Fibroblast of lung (primary cell): Measurements from ENCODE around the gene FBLN2. TPM values are rescaled to one million over a fixed set of nuclear protein-coding genes. Genes with fewer than 3 reads are reported as not detected.
A peak's percentile ranks its signal among the peaks of the same experiment; 100 is the strongest.

Experiments used
- DNase-seq, 2 donors: peaks; one replicate each; pipeline versions ENCODE4 v3.0.0 to v3.0.0-alpha.2; 2010; ENCODE audit warnings: low read depth in 2 of 2
- H2AFZ ChIP-seq: 2 replicates; pipeline ENCODE4 v1.5.1; 2012; ENCODE audit warnings: low read length, control low read depth, inconsistent platforms
- H3K27ac ChIP-seq: 2 replicates; pipeline ENCODE4 v1.5.1; 2011; ENCODE audit warnings: low read length, control low read depth; ENCODE audit not compliant: insufficient read depth
- H3K27me3 ChIP-seq: 2 replicates; pipeline ENCODE4 v1.5.1; 2011; ENCODE audit warnings: mild to moderate bottlenecking, low read length; ENCODE audit not compliant: control insufficient read depth, insufficient read depth
- H3K36me3 ChIP-seq: 2 replicates; pipeline ENCODE4 v1.5.1; 2011; ENCODE audit warnings: low read length; ENCODE audit not compliant: control insufficient read depth, insufficient read depth
- H3K4me1 ChIP-seq: 2 replicates; pipeline ENCODE4 v1.5.1; 2011; ENCODE audit warnings: low read length; ENCODE audit not compliant: control insufficient read depth, insufficient read depth; ENCODE audit errors: extremely low read depth
- H3K4me2 ChIP-seq: 2 replicates; pipeline ENCODE4 v1.5.1; 2011; ENCODE audit warnings: low read length, control low read depth; ENCODE audit not compliant: insufficient read depth; ENCODE audit errors: extremely low read depth
- H3K4me3 ChIP-seq, 4 experiments: fragments of 200-600 bp in 1 of 4; sonication (generic) in 1 of 4; replicated peaks in 1 of 4; 2 replicates each; pipeline ENCODE4 v1.5.1; 2011 to 2016; ENCODE audit warnings: low read length in 4 of 4, low read depth in 3 of 4, mild to moderate bottlenecking in 3 of 4, control low read depth in 2 of 4, inconsistent platforms in 1 of 4, mixed read lengths in 1 of 4; ENCODE audit not compliant: insufficient read depth in 1 of 4; ENCODE audit errors: control extremely low read depth in 1 of 4
- H3K79me2 ChIP-seq: 2 replicates; pipeline ENCODE4 v1.5.1; 2012; ENCODE audit warnings: mild to moderate bottlenecking, low read length, inconsistent platforms; ENCODE audit not compliant: control insufficient read depth, insufficient read depth
- H3K9ac ChIP-seq: 2 replicates; pipeline ENCODE4 v1.5.1; 2011; ENCODE audit warnings: mild to moderate bottlenecking, low read length, control low read depth; ENCODE audit not compliant: insufficient read depth
- H3K9me3 ChIP-seq: 2 replicates; pipeline ENCODE4 v1.5.1; 2012; ENCODE audit warnings: low read depth, low read length; ENCODE audit not compliant: control insufficient read depth, insufficient read depth
- H4K20me1 ChIP-seq: 2 replicates; pipeline ENCODE4 v1.5.1; 2011; ENCODE audit warnings: low read length; ENCODE audit not compliant: control insufficient read depth, insufficient read depth; ENCODE audit errors: extremely low read depth
- CTCF ChIP-seq, 2 donors: IDR thresholded peaks in 1 of 2; conservative IDR thresholded peaks in 1 of 2; 1 replicate in 1 of 2; 2 replicates in 1 of 2; pipeline ENCODE4 v1.5.1; 2011 to 2012; ENCODE audit warnings: low read length in 2 of 2, control low read depth in 1 of 2, inconsistent platforms in 1 of 2, low read depth in 1 of 2, mild to moderate bottlenecking in 1 of 2
- EZH2 ChIP-seq: IDR thresholded peaks from 2 replicates; pipeline ENCODE4 v1.5.1; 2012; ENCODE audit warnings: low read length, control low read depth, mild to moderate bottlenecking; ENCODE audit errors: missing control alignments
- polyA plus RNA-seq, 2 donors: library from polyadenylated mRNA; depleted of rRNA in 1 of 2; stranded (reverse) in 1 of 2; unstranded in 1 of 2; fragments of >200 nt; gene quantifications; 2 replicates each; pipeline ENCODE4 v1.2.1, GENCODE V29; 2011 to 2012; ENCODE audit warnings: missing spikeins in 1 of 2
- total RNA-seq: library from RNA; depleted of rRNA; stranded (reverse); fragments of >200 nt; gene quantifications from 2 replicates; pipeline ENCODE4 v1.2.1, GENCODE V29; 2014

FBLN2 gene
- total and polyA plus RNA-seq, 2 donors (not counting 1 experiment from before 2014, with no cell fraction given), result 25.4 to 138 TPM

GRCh38 chr3:13550791-13551360 lies 2.0 kb downstream of the FBLN2 start:
- peak overlapping the region in 1 of 4 experiments; percentile 58 for H3K4me3 ChIP-seq
- TF ChIP-seq CTCF (conservative IDR thresholded peaks at IDR 0.05 in 1 of 2, IDR thresholded peaks at IDR 0.05 in 1 of 2; ENCODE audit: low read depth in 1 of 2, low read length in 2 of 2), result no peak
- TF ChIP-seq EZH2, result no peak
- DNase-seq, result no peak
- no peaks in the 10 kb centered on the region for H3K36me3 ChIP-seq
- no peak overlapping the region for H3K9ac ChIP-seq
- H3K4me1 ChIP-seq, result no peaks in the 10 kb centered on the region
- no peaks in the 10 kb centered on the region for H3K79me2 ChIP-seq
- H4K20me1 ChIP-seq, result no peaks in the 10 kb centered on the region
- H3K27ac ChIP-seq, result no peak overlapping the region
- H3K4me2 ChIP-seq, result peak overlapping the region; percentile 13
- no peaks in the 10 kb centered on the region for H3K27me3 ChIP-seq
- no peak overlapping the region for H2AFZ ChIP-seq
- H3K9me3 ChIP-seq, result no peaks in the 10 kb centered on the region

DNA sequence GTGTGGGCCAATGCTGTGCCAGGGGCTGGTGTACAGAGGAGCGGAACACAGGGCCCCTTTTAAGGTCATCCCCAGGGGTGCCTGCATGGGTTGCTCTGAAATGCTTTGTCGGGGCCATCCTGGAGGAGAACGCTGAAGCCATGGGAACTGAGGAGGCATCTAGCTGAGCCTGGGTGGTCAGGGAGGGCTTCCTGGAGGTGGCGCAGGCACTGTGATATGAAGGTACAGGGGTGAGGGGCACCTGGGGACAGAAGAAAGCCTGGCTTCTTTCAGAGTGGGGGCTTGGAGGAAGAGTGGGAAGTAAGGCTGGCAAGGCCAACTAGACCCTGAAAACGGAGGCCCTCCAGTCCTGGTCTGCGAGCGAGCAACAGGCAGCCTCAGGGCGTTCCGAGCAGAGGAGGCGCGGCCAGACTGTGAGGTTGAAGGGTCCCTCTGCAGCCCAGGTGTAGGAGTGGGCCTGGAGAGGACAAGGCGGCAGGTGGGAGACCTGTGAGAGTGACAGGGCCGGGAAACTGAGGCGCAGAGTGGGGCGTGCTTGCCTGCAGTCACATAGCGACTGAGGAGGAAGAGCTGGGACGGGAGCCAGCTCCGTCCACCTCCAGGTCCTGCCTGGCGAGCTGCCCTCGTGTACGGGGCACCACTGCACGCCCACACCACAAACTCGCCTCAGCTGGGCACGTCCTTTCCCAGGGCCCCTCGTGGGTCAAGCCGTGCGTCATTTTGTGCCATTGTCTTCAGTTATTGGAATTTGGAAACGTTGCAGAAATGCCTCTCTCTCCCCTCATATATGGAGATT lies 4.1 kb downstream of the FBLN2 start:
- DNase-seq, result peak in 1 of 2 donors; percentile 39
- Histone ChIP-seq H3K9ac (no peak overlapping the region), H3K4me1 (no peaks in the 10 kb centered on the region), H3K27me3 (no peaks in the 10 kb centered on the region), H4K20me1 (no peaks in the 10 kb centered on the region), H3K27ac (no peak overlapping the region), H3K4me2 (no peak overlapping the region), H3K4me3 (no peak overlapping the region), H2AFZ (no peak overlapping the region), H3K79me2 (no peaks in the 10 kb centered on the region), H3K9me3 (no peaks in the 10 kb centered on the region), H3K36me3 (no peaks in the 10 kb centered on the region)
- TF ChIP-seq CTCF (conservative IDR thresholded peaks at IDR 0.05 in 1 of 2, IDR thresholded peaks at IDR 0.05 in 1 of 2; ENCODE audit: low read depth in 1 of 2, low read length in 2 of 2), result no peak
- no peak for TF ChIP-seq EZH2

DNA sequence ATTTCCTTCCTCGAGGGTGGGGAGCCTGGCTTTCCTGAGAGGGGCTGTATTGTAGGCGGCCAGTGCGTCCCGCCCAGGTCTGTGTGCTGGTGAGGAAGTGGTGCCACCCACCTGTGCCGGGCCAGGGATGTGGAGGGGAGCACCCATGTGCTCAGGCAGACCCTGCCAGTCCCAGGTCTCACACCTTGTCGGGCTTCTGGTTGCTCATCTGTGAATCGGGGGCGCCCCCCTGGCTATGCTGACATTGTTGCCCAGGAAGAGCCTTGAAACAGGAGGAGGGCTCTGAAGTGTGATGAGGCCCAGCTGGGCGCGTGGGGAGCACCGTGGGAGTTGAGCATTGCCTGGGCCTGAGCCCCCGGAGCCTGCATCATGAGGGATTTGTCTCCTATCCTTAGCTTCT lies 4.8 kb downstream of the FBLN2 start:
- Histone ChIP-seq H3K9me3 (no peaks in the 10 kb centered on the region), H3K36me3 (no peaks in the 10 kb centered on the region), H2AFZ (no peak overlapping the region), H3K27me3 (no peaks in the 10 kb centered on the region), H3K4me3 (no peak overlapping the region), H4K20me1 (no peaks in the 10 kb centered on the region), H3K4me2 (no peak overlapping the region), H3K4me1 (no peaks in the 10 kb centered on the region), H3K27ac (no peak overlapping the region), H3K9ac (no peak overlapping the region), H3K79me2 (no peaks in the 10 kb centered on the region)
- TF ChIP-seq CTCF (conservative IDR thresholded peaks at IDR 0.05 in 1 of 2, IDR thresholded peaks at IDR 0.05 in 1 of 2; ENCODE audit: low read depth in 1 of 2, low read length in 2 of 2) (no peak), EZH2 (no peak)
- DNase-seq, result no peak
